A549 treated with DMSO at 1 μM for 4 hours (cell line): ENCODE measurements around the gene OLFM2. TPM values are rescaled to one million over a fixed set of nuclear protein-coding genes. Genes with fewer than 3 reads are reported as not detected.

Experiments used
- total RNA-seq: library from RNA; stranded (reverse); fragments of 200-300 nt; extraction: Qiagen RNA extraction; gene quantifications from 5 replicates; pipeline ENCODE4 v1.2.3, GENCODE V29; 2022; ENCODE audit warnings: low read depth

OLFM2 gene
- total RNA-seq: 10.3 to 13.4 TPM (median 12.6 TPM) in 5 replicates

GRCh38 chr19:9936326-9937000 lies at the start of gene OLFM2:
Gene OLFM2 (minus strand): TSS chr19:9936515. CDS start chr19:9936366, 149 bp downstream.

GRCh38 chr19:9834726-9835506 lies 101.4 kb downstream of the OLFM2 start, which contains the start of gene PIN1:
Gene PIN1 (plus strand): TSS chr19:9835318. CDS start chr19:9835345, 27 bp downstream.

GRCh38 chr19:9827289-9828238 lies 108.8 kb downstream of the OLFM2 start, which contains the start of gene UBL5:
Gene UBL5 (plus strand): TSS chr19:9827918. CDS start chr19:9828338, 420 bp downstream.

GRCh38 chr19:9818734-9819595 lies 117.3 kb downstream of the OLFM2 start, which contains the start of gene FBXL12:
Gene FBXL12 (minus strand): TSS chr19:9819079. CDS start chr19:9818813, 266 bp downstream.

Other genes starting within 250 kb of the OLFM2 start
- 0.81 to 2.1 TPM (median 1.2 TPM) in 5 replicates for gene ZNF846, start 167.8 kb downstream of the OLFM2 start, total RNA-seq
- 12.5 to 13.5 TPM (median 13.1 TPM) in 5 replicates for gene FBXL12, start 117.4 kb downstream of the OLFM2 start, total RNA-seq
- gene UBL5, start 108.6 kb downstream of the OLFM2 start, total RNA-seq: 383 to 465 TPM (median 403 TPM) in 5 replicates
- gene PIN1, start 101.2 kb downstream of the OLFM2 start, total RNA-seq: 61.3 to 76.3 TPM (median 72.9 TPM) in 5 replicates
- gene COL5A3, start 74.0 kb upstream of the OLFM2 start, total RNA-seq: 4.1 to 5.4 TPM (median 4.2 TPM) in 5 replicates
- gene RDH8, start 77.0 kb upstream of the OLFM2 start, total RNA-seq: 0.26 to 0.63 TPM (median 0.44 TPM) in 5 replicates
- gene SHFL, start 149.8 kb upstream of the OLFM2 start, total RNA-seq: 7.2 to 8.4 TPM (median 8.2 TPM) in 5 replicates
- 0.05 to 0.13 TPM (median 0.10 TPM) in 3 of 5 replicates, not detected in the others for gene ANGPTL6, start 166.2 kb upstream of the OLFM2 start, total RNA-seq
- gene PPAN, start 169.8 kb upstream of the OLFM2 start, total RNA-seq: 46.3 to 65.6 TPM (median 52.4 TPM) in 5 replicates
- 7.0 to 12.1 TPM (median 7.4 TPM) in 5 replicates for gene P2RY11, start 175.2 kb upstream of the OLFM2 start, total RNA-seq
- 150 to 181 TPM (median 162 TPM) in 5 replicates for gene EIF3G, start 183.4 kb upstream of the OLFM2 start, total RNA-seq